ENCODE data around the gene ETFA.

The ETFA gene

DNA sequence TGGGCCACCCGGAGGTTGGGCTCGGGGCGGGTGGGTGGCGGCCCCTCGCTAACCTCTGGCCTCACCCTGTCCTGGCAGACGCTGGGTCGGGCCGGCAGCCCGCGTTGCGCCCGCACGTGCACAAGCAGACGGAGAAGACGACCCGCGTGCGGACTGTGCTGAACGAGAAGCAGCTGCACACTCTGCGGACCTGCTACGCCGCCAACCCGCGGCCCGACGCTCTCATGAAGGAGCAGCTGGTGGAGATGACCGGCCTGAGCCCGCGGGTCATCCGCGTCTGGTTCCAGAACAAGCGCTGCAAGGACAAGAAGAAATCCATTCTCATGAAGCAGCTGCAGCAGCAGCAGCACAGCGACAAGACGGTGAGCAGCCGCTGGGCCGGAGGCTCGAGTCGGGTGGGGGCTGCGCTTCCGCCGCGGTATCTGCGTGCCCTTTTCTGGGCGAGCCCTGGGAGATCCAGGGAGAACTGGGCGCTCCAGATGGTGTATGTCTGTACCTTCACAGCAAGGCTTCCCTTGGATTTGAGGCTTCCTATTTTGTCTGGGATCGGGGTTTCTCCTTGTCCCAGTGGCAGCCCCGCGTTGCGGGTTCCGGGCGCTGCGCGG, 29.0 kb upstream of the ETFA start:
- peak in 1 of 2 donors; percentile 26 for DNase-seq

DNA sequence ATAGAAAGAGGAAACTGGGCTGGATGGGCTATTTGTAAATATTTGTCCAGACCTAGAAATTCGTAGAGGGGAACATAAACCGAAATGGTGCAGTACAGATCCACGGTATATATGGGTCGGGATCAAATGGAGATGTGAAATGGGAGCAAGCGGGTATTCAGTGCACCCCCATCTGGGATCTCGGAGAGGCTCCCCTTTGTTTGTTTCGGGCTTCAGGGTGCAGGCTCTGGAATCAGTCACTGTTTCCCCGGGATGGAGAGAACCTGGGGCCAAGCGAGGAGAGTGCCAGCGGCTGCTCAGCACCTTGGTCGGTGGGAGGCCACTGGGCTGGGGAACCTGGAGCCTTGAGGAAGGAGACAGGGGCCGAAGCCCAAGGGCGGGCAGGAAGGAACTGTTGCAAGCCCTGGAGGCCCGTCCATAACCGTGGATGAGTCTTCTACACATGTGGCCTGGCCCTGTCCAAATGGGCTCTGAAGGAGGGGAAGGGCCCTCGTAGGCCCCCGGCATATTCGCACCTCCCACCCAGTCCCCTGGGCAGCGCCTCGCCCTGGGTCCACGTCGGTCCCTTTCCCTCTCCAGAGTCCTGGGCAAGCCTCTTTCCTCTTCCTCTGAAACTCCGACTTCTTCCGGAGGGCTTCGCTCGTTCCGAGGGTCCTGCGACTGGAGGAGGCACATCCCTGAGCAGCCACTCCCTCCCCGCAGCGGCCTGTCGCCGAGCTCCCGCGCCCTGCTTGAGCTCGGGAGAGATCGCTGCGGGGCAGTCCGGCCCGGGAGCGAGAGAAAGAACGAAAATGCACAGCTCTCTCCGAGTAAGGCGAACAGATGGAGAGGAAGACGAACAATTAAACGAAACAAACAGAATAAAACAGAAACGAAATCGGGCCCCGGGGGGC, 28.3 kb upstream of the ETFA start:
- DNase-seq: peak in 1 of 2 donors; percentile 23

DNA sequence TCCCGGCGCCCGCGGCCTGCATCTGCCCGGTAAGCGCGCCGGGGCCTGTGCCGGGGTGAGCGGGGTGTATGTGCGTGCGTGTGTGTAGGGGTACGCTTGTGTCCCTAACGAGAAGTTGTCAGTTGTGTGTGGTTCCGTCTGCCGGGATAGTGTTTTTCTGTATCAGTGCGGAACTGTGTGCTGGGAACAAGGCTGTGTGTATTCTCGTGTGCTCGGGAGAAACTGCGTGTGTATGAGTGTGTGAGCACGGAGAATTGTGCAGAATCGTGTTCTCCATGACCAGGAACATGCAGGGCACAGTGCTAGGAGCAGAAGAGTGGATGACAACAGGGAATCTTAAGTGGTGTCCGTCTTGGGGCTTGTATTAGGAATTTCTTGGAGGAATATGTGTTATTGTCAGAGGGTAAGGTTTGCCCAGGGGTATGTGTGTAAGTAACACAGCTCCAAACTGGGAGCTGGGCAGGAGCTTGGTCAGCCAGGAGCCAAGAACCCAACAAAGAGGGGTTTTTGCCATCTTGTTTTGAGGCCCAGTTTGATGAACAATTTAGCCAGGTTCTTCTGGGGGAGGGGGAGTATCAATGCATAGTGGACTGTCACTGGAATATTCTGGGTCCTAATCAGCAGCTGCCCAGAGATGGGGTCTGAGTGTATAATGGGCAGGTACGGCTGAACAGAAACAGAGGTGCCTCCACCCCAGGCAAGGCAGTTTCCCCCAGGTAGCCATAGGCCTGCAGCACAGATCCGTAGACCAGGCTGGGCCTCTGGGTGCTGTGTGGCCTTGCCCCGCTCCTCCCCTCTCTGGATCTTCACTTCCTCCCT, 27.4 kb upstream of the ETFA start:
- DNase-seq: no peak

DNA sequence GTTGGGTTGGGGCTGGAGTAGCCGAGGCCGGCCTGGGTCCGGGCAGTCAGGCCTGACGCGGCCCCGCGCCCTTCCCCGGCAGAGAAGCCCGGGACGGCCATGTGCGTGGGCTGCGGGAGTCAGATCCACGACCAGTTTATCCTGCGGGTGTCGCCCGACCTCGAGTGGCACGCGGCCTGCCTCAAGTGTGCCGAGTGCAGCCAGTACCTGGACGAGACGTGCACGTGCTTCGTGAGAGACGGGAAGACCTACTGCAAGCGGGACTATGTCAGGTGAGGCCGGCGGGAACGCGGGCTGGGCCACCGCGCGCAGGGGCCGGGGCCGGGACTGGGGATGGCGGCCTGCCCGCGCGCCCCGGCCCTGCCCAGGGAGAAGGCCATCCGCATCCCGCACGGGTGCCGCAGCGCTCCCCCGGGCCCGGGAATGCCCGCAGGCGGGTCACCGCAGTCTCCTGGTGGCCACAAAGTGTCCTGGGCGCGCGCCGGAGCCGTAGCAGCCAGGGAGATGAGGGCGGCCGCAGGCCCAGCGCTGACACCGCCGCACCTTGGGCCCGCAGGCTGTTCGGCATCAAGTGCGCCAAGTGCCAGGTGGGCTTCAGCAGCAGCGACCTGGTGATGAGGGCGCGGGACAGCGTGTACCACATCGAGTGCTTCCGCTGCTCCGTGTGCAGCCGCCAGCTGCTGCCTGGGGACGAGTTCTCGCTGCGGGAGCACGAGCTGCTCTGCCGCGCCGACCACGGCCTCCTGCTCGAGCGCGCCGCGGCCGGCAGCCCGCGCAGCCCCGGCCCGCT, 26.6 kb upstream of the ETFA start:
- peak in 1 of 2 donors; percentile 23 for DNase-seq

DNA sequence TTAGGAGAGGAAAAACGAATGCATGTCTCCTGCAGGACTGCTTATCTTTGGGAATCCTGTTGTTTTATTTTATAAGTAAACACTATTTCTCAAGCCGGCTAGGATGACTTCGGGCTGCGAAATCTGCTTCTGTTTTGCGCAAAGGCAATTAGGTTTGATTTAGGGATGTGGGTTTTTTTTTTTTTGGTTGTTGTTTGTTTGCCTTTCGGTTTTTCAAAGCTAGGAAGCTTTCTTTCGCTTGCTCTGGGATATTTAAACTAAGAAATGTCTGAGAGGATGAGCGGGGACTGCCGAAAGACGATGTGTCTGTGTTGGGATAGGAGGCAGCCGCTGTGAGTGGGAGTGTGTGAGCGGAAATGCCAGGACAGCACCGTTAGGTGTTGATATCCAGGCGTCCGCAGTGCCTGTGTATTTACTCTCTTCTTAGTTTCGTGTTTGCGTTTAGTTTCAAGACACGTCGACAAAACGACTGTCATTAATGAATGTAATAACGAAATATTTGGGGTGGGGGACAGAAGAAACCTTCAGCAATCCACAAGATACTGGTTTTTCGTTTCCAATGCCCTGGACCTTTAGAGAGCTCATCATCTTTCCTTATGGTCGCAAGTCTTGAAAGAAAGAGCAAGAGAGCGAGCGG, 25.9 kb upstream of the ETFA start:
- peak in 1 of 2 donors; percentile 21 for DNase-seq

DNA sequence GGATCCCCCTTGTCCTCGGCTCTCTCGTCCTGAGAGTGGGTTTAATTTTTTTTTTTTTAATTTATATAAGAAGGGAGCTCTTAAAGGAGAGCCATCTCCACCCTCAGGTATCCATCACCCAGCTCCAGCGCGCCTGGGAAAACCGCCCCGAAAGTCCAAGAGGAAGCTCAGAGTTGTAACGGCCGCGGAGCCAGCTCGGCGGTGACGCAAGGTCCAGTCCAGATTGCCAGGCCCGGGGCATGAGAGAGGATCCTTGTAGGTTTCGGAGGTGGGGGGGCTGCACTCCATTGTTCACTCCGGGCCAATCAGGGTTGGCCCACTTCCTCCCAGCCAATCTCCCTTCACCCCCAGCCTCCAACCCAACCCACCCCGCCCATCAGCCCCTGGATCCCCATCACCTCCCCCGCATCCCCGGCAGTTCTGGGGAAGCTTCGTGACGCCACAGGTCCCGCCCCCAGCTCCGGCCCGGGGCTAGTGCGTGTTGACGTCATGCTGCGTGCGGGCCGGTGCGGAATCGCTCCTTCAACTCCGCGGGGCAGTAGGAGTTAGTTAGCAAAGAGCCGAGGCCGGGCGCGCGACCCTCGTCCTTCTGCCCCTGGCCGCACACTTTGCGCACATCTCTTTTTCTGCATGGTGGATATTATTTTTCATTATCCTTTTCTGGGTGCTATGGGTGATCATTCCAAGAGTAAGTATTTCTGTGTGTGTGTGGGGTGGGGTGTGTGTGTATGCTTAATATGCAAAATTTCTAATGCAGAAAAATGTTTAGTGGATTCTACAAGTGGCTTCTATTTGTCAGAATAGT, 25.2 kb upstream of the ETFA start, which contains the start of gene ISL2:
ISL2 (plus strand) TSS at position 520 of the 805 bp plus-strand sequence; CDS start at position 631, 111 bp downstream.
- DNase-seq: peak; percentile 81 to 87

DNA sequence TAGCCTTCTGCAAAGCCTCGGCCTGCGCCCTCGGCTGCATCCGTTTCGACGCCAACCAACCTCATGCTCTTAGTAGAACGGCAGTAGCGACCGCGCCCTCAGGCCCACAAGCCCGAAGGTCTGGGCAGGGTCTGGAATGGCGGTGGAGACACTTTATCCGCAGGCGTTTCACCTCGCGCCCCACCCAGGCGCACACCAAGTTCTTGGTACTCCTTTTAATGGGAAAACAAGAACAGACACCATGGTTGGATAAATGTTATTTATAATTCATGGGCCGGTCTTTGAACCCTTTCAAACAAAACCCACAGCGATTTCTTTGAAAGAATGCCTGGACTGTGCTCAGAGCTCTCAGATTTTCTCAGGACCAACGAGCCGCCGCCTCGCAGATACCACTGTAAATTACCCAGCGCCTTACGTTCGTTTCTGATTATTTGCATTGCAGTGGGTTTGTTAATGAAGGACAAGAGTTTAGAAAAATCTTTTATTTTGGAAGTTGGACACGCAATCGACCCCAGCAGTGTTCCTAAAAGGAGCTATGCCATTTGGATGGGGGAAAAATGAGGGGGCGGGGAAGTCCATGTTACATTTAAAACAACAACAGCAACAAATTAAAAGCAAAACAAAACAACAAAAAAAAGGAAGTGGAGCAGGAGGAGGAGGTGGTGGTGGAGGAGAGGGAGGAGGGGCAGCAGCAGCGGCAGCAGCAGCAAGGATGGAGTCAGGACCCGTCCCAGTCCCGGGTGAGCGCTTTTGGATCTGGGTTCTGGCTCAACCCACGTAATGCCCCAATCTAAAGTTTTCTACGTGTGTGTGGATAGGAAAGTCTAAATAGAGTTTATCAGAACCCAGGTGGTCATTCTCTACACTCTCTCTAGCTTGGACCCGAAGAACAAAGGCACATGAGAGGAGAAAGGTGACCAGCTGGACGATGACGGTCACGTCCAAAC, 24.3 kb upstream of the ETFA start:
- DNase-seq: peak; percentile 17 to 48

DNA sequence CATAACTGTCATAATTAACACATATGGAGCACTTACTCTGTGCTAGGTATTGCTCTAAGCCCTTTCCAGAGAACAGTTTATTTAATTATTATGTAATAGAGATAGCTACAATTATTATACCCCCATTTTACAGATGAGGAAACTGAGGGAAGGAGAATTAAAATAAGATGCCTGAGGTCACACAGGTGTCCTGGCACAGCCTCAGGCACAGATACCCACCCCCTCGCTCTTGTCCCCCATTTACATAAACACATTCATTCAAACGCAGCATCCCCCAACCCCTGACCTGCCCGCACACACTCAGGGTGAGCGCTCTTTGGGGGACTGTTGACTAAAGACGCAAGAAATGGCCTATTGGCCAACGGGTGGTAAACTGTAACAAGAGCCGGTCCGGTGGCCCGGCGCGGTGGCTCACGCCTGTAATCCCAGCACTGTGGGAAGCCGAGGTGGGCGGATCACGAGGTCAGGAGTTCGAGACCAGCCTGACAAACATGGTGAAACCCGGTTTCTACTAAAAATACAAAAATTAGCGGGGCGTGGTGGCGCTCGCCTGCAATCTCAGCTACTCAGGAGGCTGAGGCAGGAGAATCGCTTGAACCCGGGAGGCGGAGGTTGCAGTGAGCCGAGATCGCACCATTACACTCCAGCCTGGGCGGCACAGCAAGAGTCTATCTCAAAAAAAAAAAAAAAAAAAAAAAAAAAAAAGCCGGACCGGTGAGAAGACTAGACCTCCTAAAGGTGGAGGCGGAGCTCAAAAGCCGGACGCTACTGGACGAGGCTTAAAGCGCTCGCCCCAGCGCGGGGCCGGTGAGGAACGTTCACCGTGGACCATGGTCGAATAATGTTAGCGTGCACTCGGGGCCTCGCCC, 23.4 kb upstream of the ETFA start:
- no peak for DNase-seq

DNA sequence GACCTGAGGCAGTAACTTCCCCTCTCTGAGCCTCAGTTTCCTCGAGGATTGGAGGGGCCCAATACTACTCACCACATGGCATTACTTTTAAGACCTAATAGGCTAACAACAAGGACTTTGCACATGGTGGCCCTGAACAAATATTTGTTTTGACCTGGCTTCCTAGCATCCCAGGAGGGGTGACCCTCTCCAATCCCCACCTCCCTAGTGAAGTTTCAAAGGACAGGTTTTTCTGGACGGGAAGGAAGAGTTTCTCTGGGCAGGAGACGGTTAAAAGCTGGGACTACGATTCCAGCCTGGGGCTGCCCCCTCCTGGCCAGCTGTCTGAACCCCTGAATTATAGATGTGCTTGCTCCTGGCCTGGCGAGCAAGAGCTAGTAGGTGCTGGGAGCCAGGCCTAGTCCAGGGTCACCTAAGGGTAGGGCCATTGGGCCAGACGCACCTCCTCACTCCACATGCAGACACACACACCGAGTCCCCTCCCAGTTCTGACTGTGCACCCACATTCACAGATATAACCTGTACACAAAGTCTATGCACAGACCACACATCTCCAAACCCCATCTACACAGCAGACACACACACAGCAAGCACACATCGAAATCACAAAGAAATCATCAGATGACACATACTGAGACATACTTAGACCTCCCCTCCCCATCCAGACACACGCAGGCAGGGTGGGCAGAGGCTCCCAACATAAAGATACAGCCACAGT, 22.6 kb upstream of the ETFA start:
- DNase-seq: no peak

DNA sequence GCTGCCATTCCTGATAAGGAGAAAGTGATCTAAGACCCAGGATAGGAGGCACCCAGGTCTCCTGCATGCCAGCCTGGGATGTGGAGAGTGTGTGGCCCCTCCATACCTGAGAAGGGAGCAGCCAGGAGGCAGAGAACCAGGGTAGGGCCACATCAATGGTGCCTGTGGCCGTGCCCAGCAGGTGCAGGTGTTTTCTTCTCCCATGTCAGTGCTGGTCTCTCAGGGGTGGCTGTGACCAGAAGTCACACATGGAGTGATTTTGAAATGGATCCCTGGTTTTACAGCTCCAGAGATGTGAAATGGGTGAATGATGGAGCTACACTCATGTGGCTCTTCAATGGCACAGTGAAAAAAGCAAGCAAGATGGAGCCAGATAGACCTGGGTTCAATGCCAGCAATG, 22.0 kb upstream of the ETFA start:
- DNase-seq: no peak

DNA sequence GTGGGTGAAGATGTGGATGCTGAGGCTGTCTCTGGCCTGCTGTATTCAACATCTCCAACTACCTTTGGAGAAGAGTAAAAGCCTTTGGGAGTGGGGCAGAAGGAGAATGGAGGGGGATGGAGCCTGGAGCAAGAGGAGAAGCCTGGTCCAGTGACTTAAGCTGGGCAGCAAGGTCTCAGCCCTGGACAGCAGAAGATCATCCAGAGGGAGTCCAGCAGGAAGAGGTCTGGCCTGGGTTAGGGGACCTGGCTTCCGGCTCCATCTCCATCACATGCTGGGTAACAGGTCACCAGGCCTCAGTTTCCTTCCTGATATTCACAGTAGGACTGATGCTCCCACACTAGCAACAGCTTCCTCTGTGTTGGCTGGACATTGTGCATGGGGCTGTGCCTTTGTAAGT, 21.5 kb upstream of the ETFA start:
- DNase-seq: no peak

DNA sequence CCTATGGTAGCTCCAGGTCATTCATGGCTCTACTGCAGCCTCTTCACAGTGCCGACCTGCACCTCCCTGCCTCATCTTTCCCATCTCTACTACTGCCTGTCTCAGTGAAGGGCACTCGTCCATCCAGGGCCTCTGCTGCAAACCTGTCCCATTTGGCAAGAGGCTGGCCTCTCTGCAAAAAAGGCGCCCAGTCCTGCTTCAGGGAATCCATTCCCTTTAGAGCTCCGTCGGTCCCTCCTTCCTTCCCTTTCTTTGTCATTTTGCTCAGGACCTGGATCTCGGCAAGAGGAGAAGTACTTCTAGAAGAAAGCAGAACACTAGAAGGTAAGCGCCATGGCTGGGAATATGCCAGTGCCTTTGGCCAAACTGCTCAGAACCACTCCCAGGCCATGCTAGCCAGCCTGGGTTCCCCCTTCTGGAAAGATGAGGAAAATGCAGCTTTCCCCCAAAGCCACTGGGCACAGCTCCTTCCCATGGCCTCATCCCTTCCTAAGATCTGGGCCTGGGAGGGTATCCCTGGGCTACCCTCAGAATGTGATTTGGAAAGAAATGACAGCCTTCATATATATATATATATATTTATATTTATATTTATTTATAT, 18.9 kb upstream of the ETFA start:
- DNase-seq: no peak

DNA sequence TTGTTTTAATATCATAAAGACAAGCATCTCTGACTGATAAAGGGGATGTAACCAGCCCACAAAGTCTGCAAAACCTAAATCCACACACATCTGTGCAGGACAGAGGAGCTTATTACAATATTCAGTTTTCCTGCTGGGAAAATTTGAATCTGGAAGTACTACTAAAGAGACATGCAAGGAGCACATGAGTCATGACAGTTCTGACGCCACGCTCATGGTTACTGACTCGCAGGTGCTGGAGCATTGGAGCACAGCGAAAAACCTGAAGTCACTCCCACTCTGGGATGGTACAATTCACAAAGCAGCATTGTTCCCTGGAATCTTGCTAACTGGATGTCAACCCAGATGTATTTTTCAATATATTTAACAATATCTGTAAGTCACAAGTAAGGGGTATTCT, 17.7 kb upstream of the ETFA start:
- DNase-seq: no peak

DNA sequence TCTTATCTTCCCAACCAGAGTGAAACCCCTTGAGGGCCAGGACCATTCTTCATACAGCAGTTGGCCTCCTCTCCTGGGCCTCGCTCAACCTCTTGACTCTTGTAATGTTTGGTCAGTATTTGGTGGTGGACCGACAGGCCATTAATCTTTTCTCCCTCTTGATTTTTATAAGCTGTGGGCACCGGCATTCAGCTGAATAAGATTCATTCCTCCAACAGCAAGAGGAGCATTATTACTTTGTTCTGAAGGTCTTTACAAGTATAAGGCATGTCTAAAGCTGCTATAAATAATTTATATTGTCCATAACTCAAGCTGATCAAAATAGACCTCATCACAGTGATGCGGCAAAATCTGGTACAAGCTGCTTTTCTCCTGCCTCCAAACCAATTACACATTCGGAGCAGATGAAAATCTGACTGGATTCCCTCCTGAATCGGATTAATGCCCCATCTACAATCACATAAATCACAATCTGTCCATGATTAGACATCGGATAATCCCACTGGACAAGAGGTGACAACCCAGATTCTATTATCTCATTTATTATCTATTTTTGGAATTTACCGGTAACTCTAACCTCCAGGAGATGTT, 16.9 kb upstream of the ETFA start:
- no peak for DNase-seq

DNA sequence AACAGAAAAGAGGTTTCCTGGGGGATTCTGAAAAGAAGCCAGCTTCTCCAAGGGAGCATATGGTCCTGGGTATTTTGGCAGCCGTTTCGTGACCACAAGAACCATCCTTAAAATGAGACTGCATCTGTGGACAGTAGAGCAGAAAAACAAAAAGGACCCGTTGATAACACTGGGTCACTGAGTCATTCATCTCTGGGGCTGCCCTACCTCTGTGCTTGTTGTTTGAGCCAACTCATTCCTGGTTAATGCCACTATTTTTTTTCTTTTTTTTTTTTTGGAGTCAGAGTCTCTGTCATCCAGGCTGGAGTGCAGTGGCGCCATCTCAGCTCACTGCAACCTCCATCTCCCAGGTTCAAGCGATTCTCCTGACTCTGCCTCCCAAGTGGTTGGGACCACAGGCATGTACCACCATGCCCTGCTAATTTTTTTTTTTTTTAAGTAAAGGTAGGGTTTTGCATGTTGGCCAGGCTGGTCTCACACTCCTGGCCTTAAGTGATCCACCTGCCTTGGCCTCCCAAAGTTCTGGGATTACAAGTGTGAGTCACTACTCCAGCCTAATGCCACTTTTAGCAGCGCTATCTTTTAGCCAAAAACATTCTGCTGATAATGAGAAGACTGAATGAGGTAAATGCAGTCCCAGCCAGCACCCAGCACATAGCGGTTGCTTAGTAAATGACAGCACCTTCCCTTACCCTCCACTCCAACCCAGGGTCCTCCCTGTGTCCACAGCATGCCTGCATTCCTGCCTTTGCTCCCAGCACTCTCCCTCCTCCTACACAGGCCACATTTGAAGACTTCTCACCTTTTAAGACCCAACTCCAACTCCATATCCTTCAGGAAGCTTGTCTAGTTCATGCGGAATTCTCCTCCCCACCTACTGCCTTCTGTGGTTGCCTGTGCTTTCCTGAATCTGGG, 16.2 kb upstream of the ETFA start:
- DNase-seq: no peak

DNA sequence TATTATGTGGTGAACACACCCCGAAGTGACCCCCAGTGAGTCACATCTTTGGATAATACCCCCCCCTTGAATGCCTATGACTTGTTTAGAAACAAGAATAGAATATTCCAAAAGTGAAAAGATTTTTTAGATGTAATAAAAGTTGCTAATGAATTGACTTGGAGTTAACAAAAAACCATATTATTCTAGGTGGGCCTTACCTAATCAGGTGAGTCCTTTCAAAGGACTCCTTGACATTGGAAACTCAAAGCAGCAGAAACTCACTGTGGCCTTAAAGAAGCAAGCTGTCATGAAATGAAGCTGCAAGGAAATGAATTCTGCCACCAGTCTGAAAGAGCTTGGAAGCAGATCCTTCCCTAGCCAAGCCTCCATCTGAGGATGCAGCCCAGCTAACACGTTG, 14.4 kb upstream of the ETFA start:
- no peak for DNase-seq
